ENCODE data around the gene C1orf159.

DNA sequence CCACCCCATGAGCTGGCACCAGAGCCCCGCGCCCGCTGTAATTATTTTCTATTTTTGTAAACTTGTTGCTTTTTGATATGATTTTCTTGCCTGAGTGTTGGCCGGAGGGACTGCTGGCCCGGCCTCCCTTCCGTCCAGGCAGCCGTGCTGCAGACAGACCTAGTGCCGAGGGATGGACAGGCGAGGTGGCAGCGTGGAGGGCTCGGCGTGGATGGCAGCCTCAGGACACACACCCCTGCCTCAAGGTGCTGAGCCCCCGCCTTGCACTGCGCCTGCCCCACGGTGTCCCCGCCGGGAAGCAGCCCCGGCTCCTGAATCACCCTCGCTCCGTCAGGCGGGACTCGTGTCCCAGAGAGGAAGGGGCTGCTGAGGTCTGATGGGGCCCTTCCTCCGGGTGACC, 60.9 kb downstream of the C1orf159 start:
- TF ChIP-seq EZH2 (IDR thresholded peaks at IDR 0.05; ENCODE audit: insufficient read depth, poor library complexity, severe bottlenecking) (no peak), EZH2phosphoT487 (IDR thresholded peaks at IDR 0.05; ENCODE audit: insufficient read depth, low read depth) (no peak)
